Measurements from ENCODE around the gene INS.

- TF ChIP-seq, protein P1, sequence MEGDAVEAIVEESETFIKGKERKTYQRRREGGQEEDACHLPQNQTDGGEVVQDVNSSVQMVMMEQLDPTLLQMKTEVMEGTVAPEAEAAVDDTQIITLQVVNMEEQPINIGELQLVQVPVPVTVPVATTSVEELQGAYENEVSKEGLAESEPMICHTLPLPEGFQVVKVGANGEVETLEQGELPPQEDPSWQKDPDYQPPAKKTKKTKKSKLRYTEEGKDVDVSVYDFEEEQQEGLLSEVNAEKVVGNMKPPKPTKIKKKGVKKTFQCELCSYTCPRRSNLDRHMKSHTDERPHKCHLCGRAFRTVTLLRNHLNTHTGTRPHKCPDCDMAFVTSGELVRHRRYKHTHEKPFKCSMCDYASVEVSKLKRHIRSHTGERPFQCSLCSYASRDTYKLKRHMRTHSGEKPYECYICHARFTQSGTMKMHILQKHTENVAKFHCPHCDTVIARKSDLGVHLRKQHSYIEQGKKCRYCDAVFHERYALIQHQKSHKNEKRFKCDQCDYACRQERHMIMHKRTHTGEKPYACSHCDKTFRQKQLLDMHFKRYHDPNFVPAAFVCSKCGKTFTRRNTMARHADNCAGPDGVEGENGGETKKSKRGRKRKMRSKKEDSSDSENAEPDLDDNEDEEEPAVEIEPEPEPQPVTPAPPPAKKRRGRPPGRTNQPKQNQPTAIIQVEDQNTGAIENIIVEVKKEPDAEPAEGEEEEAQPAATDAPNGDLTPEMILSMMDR (IDR thresholded peaks at IDR 0.05): no peak
- no peak for TF ChIP-seq POLR2A (IDR thresholded peaks at IDR 0.05)
Measured at GRCh38 chr11:2175659-2176058, 14.7 kb upstream of the INS start.

All from Peyer's patch (tissue), 4 donors.